ENCODE measurements around the gene LAMC3. TPM values are rescaled to one million over a fixed set of nuclear protein-coding genes. Genes with fewer than 3 reads are reported as not detected.
A peak's percentile ranks its signal among the peaks of the same experiment; 100 is the strongest.

The LAMC3 gene
- total RNA-seq, 1 donor from 2014 or later, result 30.1 TPM

- Mint-ChIP-seq H3K9me3 (ENCODE audit: unreplicated experiment) (no peaks in the 10 kb centered on the region), H3K36me3 (ENCODE audit: low read depth, unreplicated experiment) (no peaks in the 10 kb centered on the region), H3K4me1 (ENCODE audit: unreplicated experiment) (peaks cover 16% of the 10 kb centered on the region), H3K4me3 (ENCODE audit: unreplicated experiment) (no peak overlapping the region), H3K27me3 (ENCODE audit: unreplicated experiment) (peaks cover 5% of the 10 kb centered on the region), H3K27ac (ENCODE audit: unreplicated experiment) (no peak overlapping the region)
- TF ChIP-seq, protein P1, sequence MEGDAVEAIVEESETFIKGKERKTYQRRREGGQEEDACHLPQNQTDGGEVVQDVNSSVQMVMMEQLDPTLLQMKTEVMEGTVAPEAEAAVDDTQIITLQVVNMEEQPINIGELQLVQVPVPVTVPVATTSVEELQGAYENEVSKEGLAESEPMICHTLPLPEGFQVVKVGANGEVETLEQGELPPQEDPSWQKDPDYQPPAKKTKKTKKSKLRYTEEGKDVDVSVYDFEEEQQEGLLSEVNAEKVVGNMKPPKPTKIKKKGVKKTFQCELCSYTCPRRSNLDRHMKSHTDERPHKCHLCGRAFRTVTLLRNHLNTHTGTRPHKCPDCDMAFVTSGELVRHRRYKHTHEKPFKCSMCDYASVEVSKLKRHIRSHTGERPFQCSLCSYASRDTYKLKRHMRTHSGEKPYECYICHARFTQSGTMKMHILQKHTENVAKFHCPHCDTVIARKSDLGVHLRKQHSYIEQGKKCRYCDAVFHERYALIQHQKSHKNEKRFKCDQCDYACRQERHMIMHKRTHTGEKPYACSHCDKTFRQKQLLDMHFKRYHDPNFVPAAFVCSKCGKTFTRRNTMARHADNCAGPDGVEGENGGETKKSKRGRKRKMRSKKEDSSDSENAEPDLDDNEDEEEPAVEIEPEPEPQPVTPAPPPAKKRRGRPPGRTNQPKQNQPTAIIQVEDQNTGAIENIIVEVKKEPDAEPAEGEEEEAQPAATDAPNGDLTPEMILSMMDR (IDR thresholded peaks at IDR 0.05; ENCODE audit: unreplicated experiment), result no peak
- no peak for DNase-seq (ENCODE audit: low spot score)
These were observed 111.8 kb downstream of the LAMC3 start for GRCh38 chr9:131120620-131121228.

DNA sequence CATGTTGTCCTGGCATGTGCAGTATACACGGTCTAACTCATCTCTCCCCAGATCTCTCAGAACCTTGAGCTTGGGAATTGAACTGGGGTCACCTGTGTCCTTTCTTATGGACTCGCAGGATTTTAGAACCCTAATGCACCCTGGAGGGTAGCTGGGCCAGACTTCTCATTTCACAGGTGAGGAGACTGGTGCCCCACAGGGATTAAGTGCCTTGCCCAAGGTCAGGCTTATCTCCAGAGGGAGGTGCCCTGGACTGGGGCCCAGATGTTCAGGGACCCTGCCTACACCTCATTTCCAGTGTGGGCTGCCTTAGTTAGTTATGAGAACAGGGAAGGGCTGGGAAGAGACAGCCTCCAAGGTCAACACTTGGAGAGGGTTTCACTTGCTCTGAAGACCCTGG lies 112.4 kb downstream of the LAMC3 start:
- TF ChIP-seq, protein P1 (IDR thresholded peaks at IDR 0.05; ENCODE audit: unreplicated experiment), result no peak
- no peak for DNase-seq (ENCODE audit: low spot score)
- Mint-ChIP-seq H3K4me3 (ENCODE audit: unreplicated experiment) (no peak overlapping the region), H3K36me3 (ENCODE audit: low read depth, unreplicated experiment) (no peaks in the 10 kb centered on the region), H3K27ac (ENCODE audit: unreplicated experiment) (no peak overlapping the region), H3K27me3 (ENCODE audit: unreplicated experiment) (peaks cover 5% of the 10 kb centered on the region), H3K4me1 (ENCODE audit: unreplicated experiment) (peaks cover 22% of the 10 kb centered on the region), H3K9me3 (ENCODE audit: unreplicated experiment) (no peaks in the 10 kb centered on the region)

DNA sequence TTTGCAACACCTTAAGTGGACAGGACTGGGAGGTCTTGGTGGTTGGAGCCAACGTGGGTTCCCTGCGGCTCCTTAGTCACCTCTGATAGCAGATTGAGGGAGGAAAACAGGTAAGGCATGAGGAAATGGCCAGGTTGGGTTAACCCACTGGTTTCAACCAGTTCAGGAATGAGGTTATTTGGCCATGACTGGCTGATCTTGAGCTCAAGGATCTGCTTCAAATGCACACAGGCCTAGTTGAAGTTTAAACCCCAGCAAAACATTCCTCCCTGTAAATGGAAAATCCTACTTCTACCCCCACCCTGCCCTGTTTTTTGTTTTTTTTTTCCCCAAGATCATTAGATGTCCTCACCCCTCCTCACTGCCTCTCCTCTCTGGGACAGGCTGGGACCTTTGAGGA lies 113.2 kb downstream of the LAMC3 start:
- no peaks in the 10 kb centered on the region for H3K9me3 Mint-ChIP-seq (ENCODE audit: unreplicated experiment)
- H3K27me3 Mint-ChIP-seq (ENCODE audit: unreplicated experiment), result peaks cover 5% of the 10 kb centered on the region
- TF ChIP-seq, protein P1 (IDR thresholded peaks at IDR 0.05; ENCODE audit: unreplicated experiment), result no peak
- no peak for DNase-seq (ENCODE audit: low spot score)
- no peak overlapping the region for H3K4me3 Mint-ChIP-seq (ENCODE audit: unreplicated experiment)
- H3K27ac Mint-ChIP-seq (ENCODE audit: unreplicated experiment), result no peak overlapping the region
- no peaks in the 10 kb centered on the region for H3K36me3 Mint-ChIP-seq (ENCODE audit: low read depth, unreplicated experiment)
- peaks cover 15% of the 10 kb centered on the region for H3K4me1 Mint-ChIP-seq (ENCODE audit: unreplicated experiment)

DNA sequence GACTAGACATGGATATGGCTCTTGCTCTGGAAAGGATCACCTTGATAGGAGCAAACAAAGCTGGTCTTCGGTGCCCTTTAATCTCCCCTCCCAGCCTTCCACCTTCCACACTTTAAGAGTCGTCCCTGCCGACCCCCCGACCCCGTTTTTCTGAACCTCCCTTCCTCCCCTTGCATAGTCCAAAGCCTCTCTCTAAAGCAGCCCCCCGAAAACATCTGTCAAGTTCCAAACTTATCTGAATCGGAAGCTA lies 116.0 kb downstream of the LAMC3 start:
- Mint-ChIP-seq H3K4me1 (ENCODE audit: unreplicated experiment) (peaks cover 12% of the 10 kb centered on the region), H3K27me3 (ENCODE audit: unreplicated experiment) (peaks cover 2% of the 10 kb centered on the region), H3K4me3 (ENCODE audit: unreplicated experiment) (peak overlapping the region; percentile 99), H3K9me3 (ENCODE audit: unreplicated experiment) (no peaks in the 10 kb centered on the region), H3K27ac (ENCODE audit: unreplicated experiment) (peak overlapping the region; percentile 97), H3K36me3 (ENCODE audit: low read depth, unreplicated experiment) (peaks cover 21% of the 10 kb centered on the region)
- no peak for DNase-seq (ENCODE audit: low spot score)
- TF ChIP-seq, protein P1 (IDR thresholded peaks at IDR 0.05; ENCODE audit: unreplicated experiment), result no peak

DNA sequence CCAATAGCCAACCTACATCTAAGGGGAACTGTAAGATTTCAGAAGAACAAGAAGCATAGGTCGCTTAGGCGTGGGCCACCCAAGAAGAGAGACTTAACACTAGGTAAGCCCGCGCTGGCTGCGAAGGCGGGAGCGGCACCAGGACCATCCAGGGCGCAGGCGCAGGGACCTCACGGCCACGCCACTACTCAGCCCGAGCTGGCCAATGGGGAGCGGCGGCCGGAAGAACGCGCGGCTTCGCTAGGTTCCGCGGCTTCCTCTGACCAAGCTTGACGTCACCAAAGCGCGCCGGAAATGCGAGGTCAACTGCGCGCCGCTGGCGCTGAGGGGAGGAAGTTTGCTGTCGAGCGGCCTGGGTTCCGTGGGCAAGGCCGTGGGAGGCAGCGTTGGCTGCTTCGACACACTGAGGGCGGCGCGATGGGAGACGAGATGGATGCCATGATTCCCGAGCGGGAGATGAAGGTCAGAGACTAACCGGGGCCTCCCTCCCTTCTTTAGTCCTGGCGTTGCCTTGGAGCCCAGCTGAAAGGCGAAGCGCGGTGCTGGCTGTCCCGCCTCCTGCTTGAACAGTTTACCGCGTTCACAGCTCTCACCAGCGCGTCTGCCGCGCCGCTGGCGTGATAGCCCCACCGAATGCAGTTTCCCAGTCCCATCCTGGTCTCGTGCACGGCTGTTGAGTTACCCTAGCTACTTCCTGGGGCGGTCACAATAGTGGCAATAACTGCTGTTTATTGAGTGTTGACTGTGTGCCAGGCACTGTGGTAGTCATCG lies 116.5 kb downstream of the LAMC3 start, which contains the start of gene NUP214:
Gene NUP214 (plus strand): TSS at position 299 of the 771 bp plus-strand sequence. CDS start 119 bp downstream, at position 418.
- Mint-ChIP-seq H3K9me3 (ENCODE audit: unreplicated experiment) (no peaks in the 10 kb centered on the region), H3K4me3 (ENCODE audit: unreplicated experiment) (peak within 1 kb of the TSS; percentile 99), H3K36me3 (ENCODE audit: low read depth, unreplicated experiment) (peaks cover 24% of the 10 kb centered on the region), H3K27ac (ENCODE audit: unreplicated experiment) (peak within 1 kb of the TSS; percentile 97), H3K27me3 (ENCODE audit: unreplicated experiment) (peaks cover 2% of the 10 kb centered on the region), H3K4me1 (ENCODE audit: unreplicated experiment) (peaks cover 12% of the 10 kb centered on the region)
- TF ChIP-seq, protein P1 (IDR thresholded peaks at IDR 0.05; ENCODE audit: unreplicated experiment), result no peak
- peak; percentile 100 for DNase-seq (ENCODE audit: low spot score)
